Liver (tissue), 3 donors: ENCODE measurements around the gene NDC80.

Source experiments
- JUND ChIP-seq, 2 donors: IDR thresholded peaks; 2 replicates each; pipeline ENCODE4 v1.6.1; 2016; ENCODE audit warnings: antibody characterized with exemption in 2 of 2
- RAD21 ChIP-seq, 2 donors: IDR thresholded peaks; 2 replicates each; pipeline ENCODE4 v1.6.1; 2016; ENCODE audit warnings: antibody characterized with exemption in 2 of 2, mild to moderate bottlenecking in 2 of 2
- TF ChIP-seq, protein P1 (sequence below): IDR thresholded peaks from 2 replicates; pipeline ENCODE4 v1.6.1; 2016; ENCODE audit warnings: antibody characterized with exemption, mild to moderate bottlenecking
- TF ChIP-seq, protein P2 (sequence below): fragments of 150-350 bp; IDR thresholded peaks from 2 replicates; pipeline ENCODE4 v1.5.1; 2017; ENCODE audit warnings: improper control_type of control experiment, low read depth, low read length; ENCODE audit not compliant: missing input control
- donor health status: healthy.
- donor health status: healthy.

DNA sequence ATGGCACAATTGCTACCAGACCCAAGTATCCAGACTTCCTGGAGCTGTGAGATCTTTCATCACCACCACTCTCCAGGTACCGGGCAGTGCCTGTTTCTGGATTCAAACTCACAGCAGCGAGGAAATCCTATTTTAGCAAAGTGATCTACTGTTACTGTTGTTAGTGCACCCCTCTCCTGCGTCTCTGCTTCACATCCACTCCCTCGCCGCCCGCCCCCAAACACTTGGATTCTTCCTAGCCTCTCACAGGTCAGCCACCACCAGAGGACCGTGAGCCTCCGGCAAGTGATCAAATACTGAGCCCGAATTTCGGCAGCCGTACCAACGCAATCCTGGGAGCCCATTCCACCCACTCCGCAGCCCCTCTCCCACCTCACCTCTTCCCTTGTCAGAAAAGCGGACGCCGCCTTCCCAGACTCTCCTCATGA is 571 bp upstream of the NDC80 start:
- TF ChIP-seq, protein P1, sequence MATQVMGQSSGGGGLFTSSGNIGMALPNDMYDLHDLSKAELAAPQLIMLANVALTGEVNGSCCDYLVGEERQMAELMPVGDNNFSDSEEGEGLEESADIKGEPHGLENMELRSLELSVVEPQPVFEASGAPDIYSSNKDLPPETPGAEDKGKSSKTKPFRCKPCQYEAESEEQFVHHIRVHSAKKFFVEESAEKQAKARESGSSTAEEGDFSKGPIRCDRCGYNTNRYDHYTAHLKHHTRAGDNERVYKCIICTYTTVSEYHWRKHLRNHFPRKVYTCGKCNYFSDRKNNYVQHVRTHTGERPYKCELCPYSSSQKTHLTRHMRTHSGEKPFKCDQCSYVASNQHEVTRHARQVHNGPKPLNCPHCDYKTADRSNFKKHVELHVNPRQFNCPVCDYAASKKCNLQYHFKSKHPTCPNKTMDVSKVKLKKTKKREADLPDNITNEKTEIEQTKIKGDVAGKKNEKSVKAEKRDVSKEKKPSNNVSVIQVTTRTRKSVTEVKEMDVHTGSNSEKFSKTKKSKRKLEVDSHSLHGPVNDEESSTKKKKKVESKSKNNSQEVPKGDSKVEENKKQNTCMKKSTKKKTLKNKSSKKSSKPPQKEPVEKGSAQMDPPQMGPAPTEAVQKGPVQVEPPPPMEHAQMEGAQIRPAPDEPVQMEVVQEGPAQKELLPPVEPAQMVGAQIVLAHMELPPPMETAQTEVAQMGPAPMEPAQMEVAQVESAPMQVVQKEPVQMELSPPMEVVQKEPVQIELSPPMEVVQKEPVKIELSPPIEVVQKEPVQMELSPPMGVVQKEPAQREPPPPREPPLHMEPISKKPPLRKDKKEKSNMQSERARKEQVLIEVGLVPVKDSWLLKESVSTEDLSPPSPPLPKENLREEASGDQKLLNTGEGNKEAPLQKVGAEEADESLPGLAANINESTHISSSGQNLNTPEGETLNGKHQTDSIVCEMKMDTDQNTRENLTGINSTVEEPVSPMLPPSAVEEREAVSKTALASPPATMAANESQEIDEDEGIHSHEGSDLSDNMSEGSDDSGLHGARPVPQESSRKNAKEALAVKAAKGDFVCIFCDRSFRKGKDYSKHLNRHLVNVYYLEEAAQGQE = no peak
- TF ChIP-seq RAD21 (IDR thresholded peaks at IDR 0.05) (peak in 1 of 2 donors; percentile 50), JUND (IDR thresholded peaks at IDR 0.05) (no peak)
- TF ChIP-seq, protein P2, sequence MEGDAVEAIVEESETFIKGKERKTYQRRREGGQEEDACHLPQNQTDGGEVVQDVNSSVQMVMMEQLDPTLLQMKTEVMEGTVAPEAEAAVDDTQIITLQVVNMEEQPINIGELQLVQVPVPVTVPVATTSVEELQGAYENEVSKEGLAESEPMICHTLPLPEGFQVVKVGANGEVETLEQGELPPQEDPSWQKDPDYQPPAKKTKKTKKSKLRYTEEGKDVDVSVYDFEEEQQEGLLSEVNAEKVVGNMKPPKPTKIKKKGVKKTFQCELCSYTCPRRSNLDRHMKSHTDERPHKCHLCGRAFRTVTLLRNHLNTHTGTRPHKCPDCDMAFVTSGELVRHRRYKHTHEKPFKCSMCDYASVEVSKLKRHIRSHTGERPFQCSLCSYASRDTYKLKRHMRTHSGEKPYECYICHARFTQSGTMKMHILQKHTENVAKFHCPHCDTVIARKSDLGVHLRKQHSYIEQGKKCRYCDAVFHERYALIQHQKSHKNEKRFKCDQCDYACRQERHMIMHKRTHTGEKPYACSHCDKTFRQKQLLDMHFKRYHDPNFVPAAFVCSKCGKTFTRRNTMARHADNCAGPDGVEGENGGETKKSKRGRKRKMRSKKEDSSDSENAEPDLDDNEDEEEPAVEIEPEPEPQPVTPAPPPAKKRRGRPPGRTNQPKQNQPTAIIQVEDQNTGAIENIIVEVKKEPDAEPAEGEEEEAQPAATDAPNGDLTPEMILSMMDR = no peak
